Activated CD4-positive, CD25-positive, alpha-beta regulatory T cell treated with anti-CD3 and anti-CD28 coated beads, Interleukin-2, amount 50 U/mL, for 24 hours (primary cell): ENCODE measurements around the gene TEX12.

ENCODE experiments used
- ATAC-seq, 2 donors: fragments of 150-1000 bp; cut with Tn5 transposase; one replicate each; pipeline ENCODE4 v1.10.0; 2021; ENCODE audit warnings: mild to moderate bottlenecking in 1 of 2, moderate library complexity in 1 of 2

TEX12 gene

DNA sequence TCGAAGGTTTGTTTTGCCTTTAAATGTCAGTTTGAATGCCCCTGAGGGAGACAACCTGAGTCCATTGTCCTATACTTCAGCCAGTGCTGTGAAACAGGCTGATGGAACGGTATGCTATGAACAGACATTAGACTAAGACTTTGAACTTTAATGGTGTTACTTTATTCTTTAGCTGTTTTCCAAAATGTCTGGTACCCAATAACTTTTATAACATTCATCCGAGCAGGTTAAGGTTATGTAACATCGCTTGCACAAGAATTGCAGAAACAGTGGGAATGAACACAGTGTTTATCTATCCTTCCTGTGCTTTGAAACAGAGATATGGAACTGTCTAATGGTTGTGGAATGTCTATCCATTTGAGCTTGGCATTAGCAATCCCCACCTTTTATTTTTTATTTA lies 46.6 kb downstream of the TEX12 start:
- no peak for ATAC-seq

DNA sequence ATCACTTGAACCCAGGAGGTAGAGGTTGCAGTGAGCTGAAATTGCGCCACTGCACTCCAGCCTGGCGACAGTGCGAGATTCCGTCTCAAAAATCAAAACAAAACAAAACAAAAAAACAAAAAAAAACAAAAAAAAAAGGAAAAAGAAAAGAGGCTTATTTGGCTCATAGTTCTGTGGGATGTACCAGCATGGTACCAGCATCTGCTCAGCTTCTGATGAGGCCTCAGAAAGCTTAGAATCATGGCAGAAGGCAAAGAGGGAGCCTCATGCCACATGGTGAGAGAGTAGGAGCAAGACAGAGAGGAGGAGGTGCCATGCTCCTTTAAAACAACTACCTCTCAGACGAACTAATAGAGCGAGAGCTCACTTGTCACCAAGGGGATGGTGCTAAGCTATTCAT lies 48.4 kb downstream of the TEX12 start:
- ATAC-seq: no peak

DNA sequence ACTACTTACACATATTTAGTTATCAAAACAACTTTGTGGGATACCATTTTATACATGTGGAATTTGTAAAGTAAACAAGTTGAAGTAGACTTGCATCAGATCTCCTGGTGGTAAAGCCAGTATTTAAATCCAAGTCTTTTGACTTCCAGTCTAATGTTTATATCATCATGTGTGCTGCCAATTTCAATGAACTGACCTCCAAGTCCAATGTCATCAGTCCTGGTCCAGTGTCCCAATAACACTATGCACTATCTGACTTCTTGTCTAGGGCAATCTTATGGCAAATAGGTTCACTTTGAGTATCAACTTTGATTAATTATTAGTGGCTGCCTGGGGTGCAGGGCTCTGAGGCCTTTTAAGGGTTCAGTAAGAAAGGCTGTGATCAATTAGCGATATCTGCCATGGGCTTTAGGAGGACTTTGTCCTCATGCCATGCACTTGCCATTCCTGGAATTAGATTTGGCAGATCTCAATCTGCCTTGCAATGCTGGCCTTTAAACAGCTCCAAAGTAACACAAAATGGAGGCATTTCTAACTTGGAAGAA lies 49.5 kb downstream of the TEX12 start:
- ATAC-seq: no peak

DNA sequence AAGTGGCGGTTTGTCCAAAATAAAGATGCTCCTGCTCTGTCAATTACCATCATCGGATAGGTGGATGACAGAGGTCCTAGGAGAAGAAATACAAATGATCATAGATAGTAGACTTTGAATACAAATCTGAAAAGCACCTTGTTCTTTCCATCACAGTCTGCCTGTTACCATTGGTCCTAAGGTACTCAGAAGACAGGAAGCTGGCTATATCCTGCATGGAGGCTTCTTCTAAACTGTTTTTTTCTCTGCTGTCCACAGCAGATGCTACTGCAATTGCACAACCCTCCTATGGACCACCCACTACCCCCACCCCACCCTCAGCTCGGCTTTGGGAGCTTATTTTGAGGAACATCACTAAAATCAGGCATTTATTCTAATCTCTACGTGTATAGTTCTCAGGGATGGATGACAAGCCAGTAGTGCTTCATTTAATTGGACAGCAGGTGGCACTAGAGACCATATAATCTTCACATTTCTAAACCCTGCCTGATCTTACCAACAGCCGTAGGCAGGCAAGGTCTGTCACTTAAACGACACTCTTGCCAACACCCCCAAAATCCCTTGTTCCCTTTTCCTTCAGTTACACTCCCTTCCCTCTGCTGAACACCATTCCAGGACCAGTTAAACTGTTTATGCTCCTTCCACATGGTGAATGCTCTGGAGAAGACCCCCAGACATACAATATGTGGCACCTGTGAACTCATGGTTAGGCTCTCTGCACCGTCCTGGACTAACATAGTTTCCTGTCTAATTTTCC lies 52.5 kb downstream of the TEX12 start:
- peak; percentile 94 to 95 for ATAC-seq

DNA sequence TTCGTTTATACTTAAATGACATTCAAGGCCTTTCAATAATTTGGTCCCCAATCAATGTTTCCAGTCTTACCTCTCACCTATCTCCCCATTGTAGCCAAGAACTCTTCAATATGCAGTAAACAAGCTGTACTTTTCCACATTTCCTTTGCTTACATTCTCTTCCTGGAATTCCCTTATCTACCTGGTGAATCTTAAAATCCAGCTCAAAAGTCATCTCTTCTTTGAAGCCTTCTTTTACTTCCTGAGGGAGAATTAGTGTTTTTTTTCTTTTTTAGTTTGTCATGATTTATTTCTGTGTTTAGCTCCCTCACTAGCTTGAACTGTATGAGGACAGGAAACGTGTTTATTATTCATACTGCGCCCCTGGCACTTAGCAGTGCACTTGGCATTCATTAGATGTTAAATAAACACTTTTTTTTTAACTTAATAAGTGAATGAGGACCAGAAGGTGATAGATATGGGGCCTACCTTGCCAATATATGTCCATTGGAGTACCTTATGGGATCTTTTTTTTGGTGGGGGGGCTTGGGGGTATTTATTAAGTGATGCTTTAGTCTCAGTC lies 54.2 kb downstream of the TEX12 start:
- ATAC-seq: no peak
